K562 (cell line): Measurements from ENCODE around the gene PLEK2.

Source experiments
- HMG20A ChIP-seq: fragments of 450-650 bp; formaldehyde crosslinking; conservative IDR thresholded peaks from 2 replicates; pipeline ENCODE4 v1.4.0; 2020; ENCODE audit warnings: mild to moderate bottlenecking, mixed read lengths
- NELFE ChIP-seq: IDR thresholded peaks from 2 replicates; pipeline ENCODE4 v1.6.1; 2011; ENCODE audit warnings: mild to moderate bottlenecking; ENCODE audit not compliant: insufficient read depth, insufficient read length
- POLR2A ChIP-seq: fragments of 450-650 bp; conservative IDR thresholded peaks from 2 replicates; pipeline ENCODE4 v1.6.1; 2016
- RFX5 ChIP-seq: IDR thresholded peaks from 2 replicates; pipeline ENCODE4 v1.6.1; 2011; ENCODE audit warnings: low read depth, mild to moderate bottlenecking, improper control_type of control experiment, low read length
- TARDBP ChIP-seq: fragments of 450-650 bp; IDR thresholded peaks from 2 replicates; pipeline ENCODE4 v1.6.1; 2016
- TF ChIP-seq, protein P1 (sequence below), 3 experiments: IDR thresholded peaks in 2 of 3; conservative IDR thresholded peaks in 1 of 3; 2 replicates each; pipeline ENCODE4 v1.5.1; 2011 to 2012; ENCODE audit warnings: low read length in 3 of 3, mild to moderate bottlenecking in 3 of 3, control low read depth in 2 of 3, improper control_type of control experiment in 1 of 3, inconsistent platforms in 1 of 3, low read depth in 1 of 3, mixed read lengths in 1 of 3, moderate library complexity in 1 of 3; ENCODE audit not compliant: insufficient read depth in 2 of 3
- TF ChIP-seq, protein P2 (sequence below): fragments of 450-650 bp; conservative IDR thresholded peaks from 2 replicates; pipeline ENCODE4 v1.6.1; 2016; ENCODE audit warnings: missing genetic modification characterization, low read depth, mild to moderate bottlenecking, control low read depth, missing compliant biosample characterization
- TF ChIP-seq, protein P3 (sequence below), 3 experiments: fragments of 200-800 bp in 1 of 3; fragments of 250-450 bp in 1 of 3; fragments of 450-650 bp in 1 of 3; sonication (Bioruptor Pico) in 1 of 3; sonication (Bioruptor generic) in 1 of 3; formaldehyde crosslinking in 1 of 3; IDR thresholded peaks; 2 replicates each; pipeline versions ENCODE4 v1.6.1 to v1.8.0; 2016 to 2022; ENCODE audit warnings: mild to moderate bottlenecking in 2 of 3, missing genetic modification characterization in 2 of 3, missing compliant biosample characterization in 1 of 3, moderate library complexity in 1 of 3

DNA sequence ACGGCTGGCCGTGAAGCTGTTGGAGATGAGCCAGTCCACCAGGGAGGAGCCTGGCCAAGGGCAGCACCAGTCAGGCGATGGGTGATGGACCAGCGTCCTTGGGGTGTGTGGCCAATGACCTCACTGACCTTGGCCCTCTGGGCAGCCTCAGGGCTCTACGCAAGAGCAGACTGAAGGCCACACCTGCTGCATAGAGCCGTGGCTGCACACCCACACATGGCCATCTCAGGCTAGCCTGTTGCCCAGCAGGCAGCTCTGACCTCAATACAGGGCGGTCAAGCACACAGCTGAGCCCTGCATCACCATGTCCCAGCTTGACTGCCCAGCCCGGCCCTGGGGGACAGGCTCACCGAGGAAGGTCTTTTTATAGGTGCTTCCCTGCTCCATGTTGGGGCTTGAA lies 19.2 kb downstream of the PLEK2 start:
- TF ChIP-seq, protein P1, sequence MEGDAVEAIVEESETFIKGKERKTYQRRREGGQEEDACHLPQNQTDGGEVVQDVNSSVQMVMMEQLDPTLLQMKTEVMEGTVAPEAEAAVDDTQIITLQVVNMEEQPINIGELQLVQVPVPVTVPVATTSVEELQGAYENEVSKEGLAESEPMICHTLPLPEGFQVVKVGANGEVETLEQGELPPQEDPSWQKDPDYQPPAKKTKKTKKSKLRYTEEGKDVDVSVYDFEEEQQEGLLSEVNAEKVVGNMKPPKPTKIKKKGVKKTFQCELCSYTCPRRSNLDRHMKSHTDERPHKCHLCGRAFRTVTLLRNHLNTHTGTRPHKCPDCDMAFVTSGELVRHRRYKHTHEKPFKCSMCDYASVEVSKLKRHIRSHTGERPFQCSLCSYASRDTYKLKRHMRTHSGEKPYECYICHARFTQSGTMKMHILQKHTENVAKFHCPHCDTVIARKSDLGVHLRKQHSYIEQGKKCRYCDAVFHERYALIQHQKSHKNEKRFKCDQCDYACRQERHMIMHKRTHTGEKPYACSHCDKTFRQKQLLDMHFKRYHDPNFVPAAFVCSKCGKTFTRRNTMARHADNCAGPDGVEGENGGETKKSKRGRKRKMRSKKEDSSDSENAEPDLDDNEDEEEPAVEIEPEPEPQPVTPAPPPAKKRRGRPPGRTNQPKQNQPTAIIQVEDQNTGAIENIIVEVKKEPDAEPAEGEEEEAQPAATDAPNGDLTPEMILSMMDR (IDR thresholded peaks at IDR 0.05 in 2 of 3, conservative IDR thresholded peaks at IDR 0.05 in 1 of 3; ENCODE audit: insufficient read depth in 2 of 3, low read depth in 1 of 3, low read length in 3 of 3): no peak
- TF ChIP-seq, protein P2, sequence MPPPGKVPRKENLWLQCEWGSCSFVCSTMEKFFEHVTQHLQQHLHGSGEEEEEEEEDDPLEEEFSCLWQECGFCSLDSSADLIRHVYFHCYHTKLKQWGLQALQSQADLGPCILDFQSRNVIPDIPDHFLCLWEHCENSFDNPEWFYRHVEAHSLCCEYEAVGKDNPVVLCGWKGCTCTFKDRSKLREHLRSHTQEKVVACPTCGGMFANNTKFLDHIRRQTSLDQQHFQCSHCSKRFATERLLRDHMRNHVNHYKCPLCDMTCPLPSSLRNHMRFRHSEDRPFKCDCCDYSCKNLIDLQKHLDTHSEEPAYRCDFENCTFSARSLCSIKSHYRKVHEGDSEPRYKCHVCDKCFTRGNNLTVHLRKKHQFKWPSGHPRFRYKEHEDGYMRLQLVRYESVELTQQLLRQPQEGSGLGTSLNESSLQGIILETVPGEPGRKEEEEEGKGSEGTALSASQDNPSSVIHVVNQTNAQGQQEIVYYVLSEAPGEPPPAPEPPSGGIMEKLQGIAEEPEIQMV (tag): no peak
- TF ChIP-seq, protein P3, sequence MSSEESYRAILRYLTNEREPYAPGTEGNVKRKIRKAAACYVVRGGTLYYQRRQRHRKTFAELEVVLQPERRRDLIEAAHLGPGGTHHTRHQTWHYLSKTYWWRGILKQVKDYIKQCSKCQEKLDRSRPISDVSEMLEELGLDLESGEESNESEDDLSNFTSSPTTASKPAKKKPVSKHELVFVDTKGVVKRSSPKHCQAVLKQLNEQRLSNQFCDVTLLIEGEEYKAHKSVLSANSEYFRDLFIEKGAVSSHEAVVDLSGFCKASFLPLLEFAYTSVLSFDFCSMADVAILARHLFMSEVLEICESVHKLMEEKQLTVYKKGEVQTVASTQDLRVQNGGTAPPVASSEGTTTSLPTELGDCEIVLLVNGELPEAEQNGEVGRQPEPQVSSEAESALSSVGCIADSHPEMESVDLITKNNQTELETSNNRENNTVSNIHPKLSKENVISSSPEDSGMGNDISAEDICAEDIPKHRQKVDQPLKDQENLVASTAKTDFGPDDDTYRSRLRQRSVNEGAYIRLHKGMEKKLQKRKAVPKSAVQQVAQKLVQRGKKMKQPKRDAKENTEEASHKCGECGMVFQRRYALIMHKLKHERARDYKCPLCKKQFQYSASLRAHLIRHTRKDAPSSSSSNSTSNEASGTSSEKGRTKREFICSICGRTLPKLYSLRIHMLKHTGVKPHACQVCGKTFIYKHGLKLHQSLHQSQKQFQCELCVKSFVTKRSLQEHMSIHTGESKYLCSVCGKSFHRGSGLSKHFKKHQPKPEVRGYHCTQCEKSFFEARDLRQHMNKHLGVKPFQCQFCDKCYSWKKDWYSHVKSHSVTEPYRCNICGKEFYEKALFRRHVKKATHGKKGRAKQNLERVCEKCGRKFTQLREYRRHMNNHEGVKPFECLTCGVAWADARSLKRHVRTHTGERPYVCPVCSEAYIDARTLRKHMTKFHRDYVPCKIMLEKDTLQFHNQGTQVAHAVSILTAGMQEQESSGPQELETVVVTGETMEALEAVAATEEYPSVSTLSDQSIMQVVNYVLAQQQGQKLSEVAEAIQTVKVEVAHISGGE (CRISPR knock-in tag; IDR thresholded peaks at IDR 0.05): no peak
- TF ChIP-seq POLR2A (no peak), HMG20A (CRISPR knock-in tag) (no peak), NELFE (no peak), TARDBP (no peak), RFX5 (no peak)
